ENCODE results near the gene TFPI. TPM values are rescaled to one million over a fixed set of nuclear protein-coding genes. Genes with fewer than 3 reads are reported as not detected.
"Not testable (repeated sequence)": the region's sequence is repeated elsewhere in the genome, so short reads cannot be mapped to it uniquely, and the experiment has no call there.

TFPI gene
- total RNA-seq, 2 donors from 2014 or later = 0.05 to 0.19 TPM

DNA sequence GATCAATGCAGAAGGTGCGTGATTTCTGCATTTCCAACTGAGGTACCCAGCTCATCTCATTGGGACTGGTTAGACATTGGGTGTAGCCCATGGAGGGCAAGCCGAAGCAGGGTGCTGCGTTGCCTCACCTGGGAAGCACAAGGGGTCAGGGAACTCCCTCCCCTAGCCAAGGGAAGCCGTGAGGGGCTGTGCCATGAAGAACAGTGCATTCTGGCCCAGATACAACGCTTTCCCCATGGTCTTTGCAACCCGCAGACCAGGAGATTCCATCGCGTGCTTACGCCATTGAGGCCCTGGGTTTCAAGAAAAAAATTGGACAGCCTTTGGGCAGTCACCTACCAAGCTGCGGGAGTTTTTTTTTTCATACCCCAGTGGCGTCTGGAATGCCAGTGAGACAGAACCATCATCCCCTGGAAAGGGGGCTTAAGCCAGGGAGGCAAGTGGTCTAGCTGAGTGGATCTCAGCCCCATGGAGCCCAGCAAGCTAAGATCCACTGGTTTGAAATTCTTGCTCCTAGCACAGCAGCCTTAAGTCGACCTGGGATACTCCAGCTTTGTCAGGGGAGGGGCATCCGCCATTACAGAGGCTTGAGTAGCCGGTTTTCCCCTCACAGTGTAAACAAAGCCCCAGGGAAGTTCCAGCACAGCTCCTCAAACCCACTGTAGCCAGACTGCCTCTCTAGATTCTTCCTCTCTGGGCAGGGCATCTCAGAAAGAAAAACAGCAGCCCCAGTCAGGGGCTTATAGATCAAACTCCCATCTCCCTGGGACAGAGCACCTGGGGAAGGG, 21.7 kb downstream of the TFPI start:
- H3K9me3 Mint-ChIP-seq = peaks cover 1 to 4% of the 10 kb centered on the region in 2 donors

GRCh38 chr2:187529977-187530721, 24.1 kb downstream of the TFPI start:
- Mint-ChIP-seq H3K36me3 (ENCODE audit: insufficient read depth in 2 of 2) (no peaks in the 10 kb centered on the region), H3K27me3 (ENCODE audit: low read depth) (no peaks in the 10 kb centered on the region), H3K27ac (no peak overlapping the region), H3K4me3 (no peak overlapping the region), H3K9me3 (peaks cover 0 to 1% of the 10 kb centered on the region in 2 donors), H3K4me1 (ENCODE audit: low read depth) (no peaks in the 10 kb centered on the region)
- ATAC-seq (replicated peaks in 1 of 2) (no peak), DNase-seq (no peak)

More for the DNA sequence above, 21.7 kb downstream of the TFPI start:
- DNase-seq (no peak), ATAC-seq (replicated peaks in 1 of 2) (no peak)
- Mint-ChIP-seq H3K27ac (no peak overlapping the region), H3K4me3 (no peak overlapping the region), H3K27me3 (ENCODE audit: low read depth) (no peaks in the 10 kb centered on the region), H3K4me1 (ENCODE audit: low read depth) (no peaks in the 10 kb centered on the region), H3K36me3 (ENCODE audit: insufficient read depth in 2 of 2) (no peaks in the 10 kb centered on the region)

DNA sequence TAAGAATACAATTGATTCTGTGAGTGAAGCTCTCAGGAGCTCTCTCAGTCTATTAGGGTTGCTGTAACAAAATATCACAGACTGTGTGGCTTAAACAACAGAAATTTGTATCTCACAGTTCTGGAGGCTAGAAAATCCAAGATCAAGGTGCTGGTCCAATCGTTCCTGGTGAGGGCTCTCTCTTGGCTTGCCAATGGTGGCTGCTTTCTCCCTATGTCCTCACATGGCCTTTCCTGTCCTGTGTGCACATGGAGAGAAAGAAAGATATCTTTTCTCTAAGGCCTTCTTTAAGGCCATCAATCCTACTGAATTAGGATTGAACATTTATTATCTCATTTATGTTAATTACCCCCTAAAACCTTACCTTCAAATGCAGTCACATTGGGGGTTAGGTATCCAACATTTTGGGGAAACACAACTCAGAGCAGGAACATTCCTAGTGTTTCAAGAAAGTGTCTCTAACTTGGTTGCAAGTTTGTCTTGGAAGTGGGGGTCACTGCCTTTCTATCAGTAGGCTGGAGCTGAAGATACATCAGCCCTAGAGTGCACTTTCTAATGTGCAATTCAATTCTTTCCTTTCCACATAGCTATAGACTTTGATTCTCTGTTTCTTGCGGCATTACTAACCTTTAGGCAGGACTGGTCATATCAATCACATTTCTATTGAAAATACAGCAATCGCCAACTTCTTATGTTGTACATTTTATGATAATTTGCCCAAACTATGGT, 24.8 kb downstream of the TFPI start:
- Mint-ChIP-seq H3K27ac (no peak overlapping the region), H3K36me3 (ENCODE audit: insufficient read depth in 2 of 2) (no peaks in the 10 kb centered on the region), H3K4me3 (no peak overlapping the region), H3K9me3 (no peaks in the 10 kb centered on the region), H3K27me3 (ENCODE audit: low read depth) (no peaks in the 10 kb centered on the region), H3K4me1 (ENCODE audit: low read depth) (no peaks in the 10 kb centered on the region)
- no peak for DNase-seq
- ATAC-seq (replicated peaks in 1 of 2) = no peak

DNA sequence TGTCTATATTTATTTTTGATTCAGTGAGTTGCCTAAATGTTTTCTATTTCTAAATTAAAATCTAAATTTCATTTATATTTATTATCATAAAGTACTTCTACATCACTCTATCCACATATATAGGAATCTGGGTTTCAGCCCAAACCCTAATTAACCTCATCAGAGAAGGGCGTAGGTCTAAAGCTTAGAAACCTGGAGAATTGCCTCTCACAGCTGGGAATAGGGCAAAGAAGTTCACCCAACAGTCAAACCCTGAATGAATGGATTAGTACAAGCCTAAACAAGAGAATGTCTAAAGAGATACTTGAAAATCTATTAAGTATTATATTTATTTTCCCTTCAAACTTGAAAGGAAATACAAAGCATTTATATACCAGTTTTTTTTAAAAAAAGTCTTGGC, 26.2 kb downstream of the TFPI start:
- no peak for ATAC-seq (replicated peaks in 1 of 2)
- no peak overlapping the region for H3K27ac Mint-ChIP-seq
- no peak overlapping the region for H3K4me3 Mint-ChIP-seq
- no peaks in the 10 kb centered on the region for H3K36me3 Mint-ChIP-seq (ENCODE audit: insufficient read depth in 2 of 2)
- no peaks in the 10 kb centered on the region for H3K9me3 Mint-ChIP-seq
- H3K4me1 Mint-ChIP-seq (ENCODE audit: low read depth) = no peaks in the 10 kb centered on the region
- H3K27me3 Mint-ChIP-seq (ENCODE audit: low read depth) = no peaks in the 10 kb centered on the region
- no peak for DNase-seq

GRCh38 chr2:187527262-187527661, 27.0 kb downstream of the TFPI start:
- H3K36me3 Mint-ChIP-seq (ENCODE audit: insufficient read depth in 2 of 2) = no peaks in the 10 kb centered on the region
- H3K27ac Mint-ChIP-seq = no peak overlapping the region
- no peaks in the 10 kb centered on the region for H3K9me3 Mint-ChIP-seq
- DNase-seq = no peak
- H3K27me3 Mint-ChIP-seq (ENCODE audit: low read depth) = no peaks in the 10 kb centered on the region
- H3K4me1 Mint-ChIP-seq (ENCODE audit: low read depth) = no peaks in the 10 kb centered on the region
- ATAC-seq (replicated peaks in 1 of 2) = no peak
- no peak overlapping the region for H3K4me3 Mint-ChIP-seq

- Mint-ChIP-seq H3K27ac (no peak overlapping the region), H3K27me3 (ENCODE audit: low read depth) (no peaks in the 10 kb centered on the region), H3K36me3 (ENCODE audit: insufficient read depth in 2 of 2) (no peaks in the 10 kb centered on the region), H3K4me3 (no peak overlapping the region), H3K9me3 (no peaks in the 10 kb centered on the region), H3K4me1 (ENCODE audit: low read depth) (no peaks in the 10 kb centered on the region)
- no peak for ATAC-seq (replicated peaks in 1 of 2)
- DNase-seq = no peak
Observed at GRCh38 chr2:187526792-187527191, 27.4 kb downstream of the TFPI start.

DNA sequence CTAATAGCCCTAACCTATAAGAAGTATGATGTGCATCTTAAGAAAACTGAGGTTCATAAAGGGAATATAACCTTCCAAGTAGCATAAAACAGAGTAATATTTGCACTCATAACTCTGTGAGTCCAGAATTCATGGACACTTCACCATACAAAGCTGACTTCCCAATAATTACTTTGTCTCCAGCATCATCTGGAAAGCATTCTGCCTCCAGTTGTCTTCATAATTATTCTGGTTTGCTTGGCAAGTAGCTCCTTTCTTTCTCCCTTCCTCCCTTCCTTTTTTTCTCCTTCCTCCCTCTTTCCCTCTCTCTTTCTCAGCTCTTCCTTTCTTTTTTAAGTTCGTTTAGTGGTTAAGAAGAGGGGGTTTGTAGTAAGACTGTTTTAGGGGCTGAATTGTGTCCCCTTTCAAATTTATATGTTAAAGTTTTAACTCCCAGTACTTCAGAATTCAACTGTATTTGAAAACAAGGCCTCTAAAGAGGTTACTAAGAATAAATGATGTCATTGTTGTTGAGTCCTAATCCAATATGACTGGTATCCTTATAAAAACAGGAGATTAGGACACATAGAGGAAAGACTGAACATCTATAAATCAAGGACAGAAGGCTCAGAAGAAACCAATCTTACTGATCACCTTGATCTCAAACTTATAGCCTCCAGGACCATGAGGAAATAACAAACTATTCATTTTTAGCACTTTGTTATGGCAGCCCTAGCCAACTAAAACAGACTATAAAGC, 28.9 kb downstream of the TFPI start:
- DNase-seq = no peak
- no peaks in the 10 kb centered on the region for H3K4me1 Mint-ChIP-seq (ENCODE audit: low read depth)
- no peaks in the 10 kb centered on the region for H3K27me3 Mint-ChIP-seq (ENCODE audit: low read depth)
- H3K36me3 Mint-ChIP-seq (ENCODE audit: insufficient read depth in 2 of 2) = no peaks in the 10 kb centered on the region
- no peak for ATAC-seq (replicated peaks in 1 of 2)
- H3K9me3 Mint-ChIP-seq = no peaks in the 10 kb centered on the region
- no peak overlapping the region for H3K4me3 Mint-ChIP-seq
- H3K27ac Mint-ChIP-seq = no peak overlapping the region

- no peak for ATAC-seq (replicated peaks in 1 of 2)
Observed at GRCh38 chr2:187523325-187523724, 30.9 kb downstream of the TFPI start.

DNA sequence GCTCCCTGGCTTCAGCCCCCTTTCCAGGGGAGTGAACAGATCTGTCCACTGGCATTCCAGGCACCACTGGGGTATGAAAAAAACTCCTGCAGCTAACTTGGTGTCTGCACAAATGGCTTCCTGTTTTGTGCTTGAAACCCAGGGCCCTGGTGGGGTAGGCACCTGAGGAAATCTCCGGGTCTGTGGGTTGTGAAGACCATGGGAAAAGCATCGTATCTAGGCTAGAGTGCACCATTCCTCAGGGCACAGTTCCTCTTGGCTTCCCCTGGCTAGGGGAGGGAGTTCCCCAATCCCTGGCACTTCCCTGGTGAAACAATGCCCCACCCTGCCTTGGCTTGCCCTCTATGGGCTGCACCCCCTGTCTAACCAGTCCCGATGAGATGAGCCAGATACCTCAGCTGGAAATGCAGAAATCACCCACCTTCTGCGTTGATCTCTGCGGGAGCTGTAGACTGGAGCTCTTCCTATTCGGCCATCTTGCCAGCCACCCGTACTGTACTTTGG, 34.1 kb downstream of the TFPI start:
- H3K9me3 Mint-ChIP-seq = peaks cover 6 to 10% of the 10 kb centered on the region in 2 donors
- no peaks in the 10 kb centered on the region for H3K27me3 Mint-ChIP-seq (ENCODE audit: low read depth)
- no peak for DNase-seq
- no peak for ATAC-seq (replicated peaks in 1 of 2)
- no peak overlapping the region for H3K4me3 Mint-ChIP-seq
- H3K27ac Mint-ChIP-seq = no peak overlapping the region
- H3K36me3 Mint-ChIP-seq (ENCODE audit: insufficient read depth in 2 of 2) = peaks cover 0 to 4% of the 10 kb centered on the region in 2 donors
- H3K4me1 Mint-ChIP-seq (ENCODE audit: low read depth) = no peaks in the 10 kb centered on the region

More at GRCh38 chr2:187523325-187523724, 30.9 kb downstream of the TFPI start:
- no peaks in the 10 kb centered on the region for H3K36me3 Mint-ChIP-seq (ENCODE audit: insufficient read depth in 2 of 2)
- DNase-seq = no peak
- no peak overlapping the region for H3K27ac Mint-ChIP-seq
- H3K9me3 Mint-ChIP-seq = peaks cover 4% of the 10 kb centered on the region in 2 donors
- no peak overlapping the region for H3K4me3 Mint-ChIP-seq
- no peaks in the 10 kb centered on the region for H3K27me3 Mint-ChIP-seq (ENCODE audit: low read depth)
- no peaks in the 10 kb centered on the region for H3K4me1 Mint-ChIP-seq (ENCODE audit: low read depth)

DNA sequence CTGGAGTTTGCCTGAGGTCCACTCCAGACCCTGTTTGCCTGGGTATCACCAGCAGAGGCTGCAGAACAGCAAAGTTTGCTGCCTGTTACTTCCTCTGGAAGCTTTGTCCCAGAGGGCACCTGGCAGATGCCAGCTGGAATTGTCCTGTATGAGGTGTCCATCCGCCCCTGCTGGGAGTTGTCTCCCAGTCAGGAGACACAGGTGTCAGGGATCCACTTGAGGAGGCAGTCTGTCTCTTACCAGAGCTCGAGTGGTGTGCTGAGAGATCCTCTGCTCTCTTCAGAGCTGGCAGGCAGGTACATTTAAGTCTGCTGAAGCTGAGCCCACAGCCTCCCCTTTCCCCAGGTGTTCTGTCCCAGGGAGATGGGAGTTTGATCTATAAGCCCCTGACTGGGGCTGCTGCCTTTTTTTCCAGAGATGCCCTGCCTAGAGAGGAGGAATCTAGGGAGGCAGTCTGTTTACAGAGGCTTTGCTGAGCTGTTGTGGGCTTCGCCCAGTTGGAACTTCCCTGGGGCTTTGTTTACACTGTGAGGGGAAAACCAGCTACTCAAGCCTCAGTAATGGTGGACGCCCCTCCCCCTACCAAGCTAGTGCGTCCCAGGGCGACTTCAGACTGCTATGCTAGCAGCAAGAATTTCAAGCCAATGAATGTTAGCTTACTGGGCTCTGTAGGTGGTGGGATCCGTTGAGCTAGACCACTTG, 34.7 kb downstream of the TFPI start:
- H3K9me3 Mint-ChIP-seq = peaks cover 6 to 10% of the 10 kb centered on the region in 2 donors
- ATAC-seq (replicated peaks in 1 of 2) (no peak), DNase-seq (no peak)
- no peak overlapping the region for H3K27ac Mint-ChIP-seq
- H3K36me3 Mint-ChIP-seq (ENCODE audit: insufficient read depth in 2 of 2) = peaks cover 0 to 4% of the 10 kb centered on the region in 2 donors
- no peaks in the 10 kb centered on the region for H3K4me1 Mint-ChIP-seq (ENCODE audit: low read depth)
- H3K27me3 Mint-ChIP-seq (ENCODE audit: low read depth) = no peaks in the 10 kb centered on the region
- no peak overlapping the region for H3K4me3 Mint-ChIP-seq

GRCh38 chr2:187517750-187518361, 36.4 kb downstream of the TFPI start:
- ATAC-seq (replicated peaks in 1 of 2); H3K36me3 Mint-ChIP-seq (ENCODE audit: insufficient read depth in 2 of 2); H3K4me1 Mint-ChIP-seq (ENCODE audit: low read depth); H3K27ac Mint-ChIP-seq; DNase-seq; H3K4me3 Mint-ChIP-seq; H3K9me3 Mint-ChIP-seq; H3K27me3 Mint-ChIP-seq (ENCODE audit: low read depth): not testable (repeated sequence)

Measured in activated T-cell treated with anti-CD3 and anti-CD28 coated beads, Interleukin-2, amount 50 U/mL, for 72 hours (primary cell).